ENCODE measurements around the gene ITIH5. TPM values are rescaled to one million over a fixed set of nuclear protein-coding genes. Genes with fewer than 3 reads are reported as not detected.
A peak's percentile ranks its signal among the peaks of the same experiment; 100 is the strongest.

Gene ITIH5
- polyA plus RNA-seq, 1 donor from 2014 or later = 0.28 TPM

GRCh38 chr10:7526017-7526400 lies 140.8 kb downstream of the ITIH5 start:
- H3F3A ChIP-seq (ENCODE audit: insufficient read depth, low read length, poor library complexity, severe bottlenecking) = no peaks in the 10 kb centered on the region
- H4K20me1 ChIP-seq (ENCODE audit: insufficient read depth) = no peaks in the 10 kb centered on the region
- H3K27ac ChIP-seq (ENCODE audit: low read length) = no peak overlapping the region
- H3K36me3 ChIP-seq (ENCODE audit: insufficient read depth, low read length) = no peaks in the 10 kb centered on the region
- no peak overlapping the region for H3K9ac ChIP-seq (ENCODE audit: low read length)
- no peaks in the 10 kb centered on the region for H3K9me3 ChIP-seq (ENCODE audit: low read length)
- no peaks in the 10 kb centered on the region for H3K27me3 ChIP-seq (ENCODE audit: insufficient read depth, low read depth, low read length)
- H2AFZ ChIP-seq (ENCODE audit: low read depth, low read length) = no peak overlapping the region
- no peak overlapping the region for H3K4me2 ChIP-seq (ENCODE audit: low read length)
- no peaks in the 10 kb centered on the region for H3K9me2 ChIP-seq (ENCODE audit: insufficient read depth, low read length)
- H3K79me2 ChIP-seq (replicated peaks; ENCODE audit: insufficient read depth, low read length) = no peaks in the 10 kb centered on the region
- no peak overlapping the region for H3K4me3 ChIP-seq (ENCODE audit: low read length)
- TF ChIP-seq MXI1 (conservative IDR thresholded peaks at IDR 0.05; ENCODE audit: poor library complexity, severe bottlenecking) (no peak), EZH2 (IDR thresholded peaks at IDR 0.05; ENCODE audit: borderline replicate concordance, insufficient read depth, low read length, poor library complexity, severe bottlenecking) (no peak), SMC3 (conservative IDR thresholded peaks at IDR 0.05; ENCODE audit: poor library complexity) (no peak), POLR2AphosphoS5 (IDR thresholded peaks at IDR 0.05) (no peak), CTCF (IDR thresholded peaks at IDR 0.05; ENCODE audit: poor library complexity, severe bottlenecking) (no peak), EP300 (conservative IDR thresholded peaks at IDR 0.05; ENCODE audit: poor library complexity, severe bottlenecking) (no peak), REST (IDR thresholded peaks at IDR 0.05; ENCODE audit: borderline replicate concordance) (no peak), TAF1 (IDR thresholded peaks at IDR 0.05; ENCODE audit: low read depth) (no peak), RAD21 (conservative IDR thresholded peaks at IDR 0.05) (no peak)

GRCh38 chr10:7525314-7526016 lies 141.3 kb downstream of the ITIH5 start:
- no peaks in the 10 kb centered on the region for H3K9me2 ChIP-seq (ENCODE audit: insufficient read depth, low read length)
- peak overlapping the region; percentile 31 for H3K4me3 ChIP-seq (ENCODE audit: low read length)

More at GRCh38 chr10:7525314-7526016, 141.3 kb downstream of the ITIH5 start:
- Histone ChIP-seq H3K27ac (ENCODE audit: low read length) (peak overlapping the region; percentile 22), H4K20me1 (ENCODE audit: insufficient read depth) (no peaks in the 10 kb centered on the region), H3K36me3 (ENCODE audit: insufficient read depth, low read length) (no peaks in the 10 kb centered on the region), H2AFZ (ENCODE audit: low read depth, low read length) (no peak overlapping the region), H3K27me3 (ENCODE audit: insufficient read depth, low read depth, low read length) (no peaks in the 10 kb centered on the region), H3K4me2 (ENCODE audit: low read length) (no peak overlapping the region), H3K9me3 (ENCODE audit: low read length) (no peaks in the 10 kb centered on the region), H3F3A (ENCODE audit: insufficient read depth, low read length, poor library complexity, severe bottlenecking) (no peaks in the 10 kb centered on the region), H3K9ac (ENCODE audit: low read length) (peak overlapping the region; percentile 2), H3K79me2 (replicated peaks; ENCODE audit: insufficient read depth, low read length) (no peaks in the 10 kb centered on the region)
- TF ChIP-seq EZH2 (IDR thresholded peaks at IDR 0.05; ENCODE audit: borderline replicate concordance, insufficient read depth, low read length, poor library complexity, severe bottlenecking) (no peak), SMC3 (conservative IDR thresholded peaks at IDR 0.05; ENCODE audit: poor library complexity) (peak; percentile 95), POLR2AphosphoS5 (IDR thresholded peaks at IDR 0.05) (no peak), MXI1 (conservative IDR thresholded peaks at IDR 0.05; ENCODE audit: poor library complexity, severe bottlenecking) (no peak), TAF1 (IDR thresholded peaks at IDR 0.05; ENCODE audit: low read depth) (no peak), EP300 (conservative IDR thresholded peaks at IDR 0.05; ENCODE audit: poor library complexity, severe bottlenecking) (peak; percentile 81), CTCF (IDR thresholded peaks at IDR 0.05; ENCODE audit: poor library complexity, severe bottlenecking) (peak; percentile 99), RAD21 (conservative IDR thresholded peaks at IDR 0.05) (peak; percentile 98), REST (IDR thresholded peaks at IDR 0.05; ENCODE audit: borderline replicate concordance) (no peak)
